ENCODE data around the gene CD96. TPM values are rescaled to one million over a fixed set of nuclear protein-coding genes. Genes with fewer than 3 reads are reported as not detected.
A peak's percentile ranks its signal among the peaks of the same experiment; 100 is the strongest.
"Not testable (repeated sequence)": the region's sequence is repeated elsewhere in the genome, so short reads cannot be mapped to it uniquely, and the experiment has no call there.

CD96 gene
- total and polyA plus RNA-seq, 2 experiments from 2014 or later = 0.91 TPM; not detected in 1

- TF ChIP-seq ZNF462 (CRISPR knock-in tag; IDR thresholded peaks at IDR 0.05) (no peak), NANOG (IDR thresholded peaks at IDR 0.05; ENCODE audit: borderline replicate concordance) (no peak), CREB1 (CRISPR knock-in tag; IDR thresholded peaks at IDR 0.05; ENCODE audit: low read depth) (no peak)
Measured at GRCh38 chr3:111548756-111549155, 6.8 kb downstream of the CD96 start (continued).

GRCh38 chr3:111561902-111562301, 19.9 kb downstream of the CD96 start:
- H3F3A ChIP-seq (replicated peaks; ENCODE audit: low read depth); ATAC-seq: not testable (repeated sequence)

GRCh38 chr3:111566844-111567243, 24.8 kb downstream of the CD96 start:
- no peak for DNase-seq (ENCODE audit: low spot score)
- Histone ChIP-seq H3K27ac (ENCODE audit: low read depth) (no peak overlapping the region), H3K9me2 (ENCODE audit: insufficient read depth) (peaks cover 6% of the 10 kb centered on the region; the same call in 1 of the 2 replicates), H3F3A (replicated peaks; ENCODE audit: low read depth) (no peaks in the 10 kb centered on the region), H3K36me3 (ENCODE audit: insufficient read depth) (no peaks in the 10 kb centered on the region), H3K27me3 (ENCODE audit: insufficient read depth) (no peaks in the 10 kb centered on the region), H4K20me1 (replicated peaks; ENCODE audit: insufficient read depth) (no peaks in the 10 kb centered on the region), H3K79me2 (replicated peaks; ENCODE audit: insufficient read depth) (no peaks in the 10 kb centered on the region), H2AFZ (0 out of 2 replicates have a peak overlapping the region, but pooled peaks have one; percentile 21), H3K4me3 (no peak overlapping the region), H3K4me2 (no peak overlapping the region), H3K4me1 (ENCODE audit: insufficient read depth) (no peaks in the 10 kb centered on the region)
- Mint-ChIP-seq H3K27me3 (ENCODE audit: insufficient read depth, low read depth, poor library complexity) (no peaks in the 10 kb centered on the region), H3K4me1 (peaks cover 3% of the 10 kb centered on the region; the same call in 1 of the 3 replicates), H3K9me3 (peaks cover 6% of the 10 kb centered on the region; the same call in 2 of the 3 replicates), H3K4me3 (no peak overlapping the region), H3K36me3 (ENCODE audit: low read depth) (no peaks in the 10 kb centered on the region), H3K27ac (no peak overlapping the region)
- TF ChIP-seq CREB1 (CRISPR knock-in tag; IDR thresholded peaks at IDR 0.05; ENCODE audit: low read depth) = no peak
- TF ChIP-seq ZNF331 (CRISPR knock-in tag; IDR thresholded peaks at IDR 0.05; ENCODE audit: low read depth) = no peak
- no peak for ATAC-seq

More at GRCh38 chr3:111561902-111562301, 19.9 kb downstream of the CD96 start:
- not testable (repeated sequence) for H3K4me1 ChIP-seq (ENCODE audit: insufficient read depth); H3K36me3 ChIP-seq (ENCODE audit: insufficient read depth); H3K9me3 Mint-ChIP-seq; H3K36me3 Mint-ChIP-seq (ENCODE audit: low read depth); H3K4me2 ChIP-seq; H3K4me1 Mint-ChIP-seq; H3K27me3 ChIP-seq (ENCODE audit: insufficient read depth); H3K4me3 ChIP-seq; H3K79me2 ChIP-seq (replicated peaks; ENCODE audit: insufficient read depth); H4K20me1 ChIP-seq (replicated peaks; ENCODE audit: insufficient read depth); H3K27me3 Mint-ChIP-seq (ENCODE audit: insufficient read depth, low read depth, poor library complexity); H3K27ac Mint-ChIP-seq; H3K9me2 ChIP-seq (ENCODE audit: insufficient read depth); H3K4me3 Mint-ChIP-seq
- H2AFZ ChIP-seq = peak overlapping the region; percentile 90; the same call in 1 of the 2 replicates
- DNase-seq (ENCODE audit: low spot score) = peak; percentile 9
- H3K27ac ChIP-seq (ENCODE audit: low read depth) = peak overlapping the region; percentile 55; the same call in 1 of the 2 replicates

All from GM23338 (cell line).